A549 treated with Mapracorat at 1 μM for 4 hours (cell line): ENCODE results near the gene USP22. TPM values are rescaled to one million over a fixed set of nuclear protein-coding genes. Genes with fewer than 3 reads are reported as not detected.

Source experiments
- total RNA-seq: library from RNA; stranded (reverse); fragments of 200-300 nt; extraction: Qiagen RNA extraction; gene quantifications from 5 replicates; pipeline ENCODE4 v1.2.3, GENCODE V29; 2022

USP22 gene
- 117 to 133 TPM (median 121 TPM) in 5 replicates for total RNA-seq

DNA sequence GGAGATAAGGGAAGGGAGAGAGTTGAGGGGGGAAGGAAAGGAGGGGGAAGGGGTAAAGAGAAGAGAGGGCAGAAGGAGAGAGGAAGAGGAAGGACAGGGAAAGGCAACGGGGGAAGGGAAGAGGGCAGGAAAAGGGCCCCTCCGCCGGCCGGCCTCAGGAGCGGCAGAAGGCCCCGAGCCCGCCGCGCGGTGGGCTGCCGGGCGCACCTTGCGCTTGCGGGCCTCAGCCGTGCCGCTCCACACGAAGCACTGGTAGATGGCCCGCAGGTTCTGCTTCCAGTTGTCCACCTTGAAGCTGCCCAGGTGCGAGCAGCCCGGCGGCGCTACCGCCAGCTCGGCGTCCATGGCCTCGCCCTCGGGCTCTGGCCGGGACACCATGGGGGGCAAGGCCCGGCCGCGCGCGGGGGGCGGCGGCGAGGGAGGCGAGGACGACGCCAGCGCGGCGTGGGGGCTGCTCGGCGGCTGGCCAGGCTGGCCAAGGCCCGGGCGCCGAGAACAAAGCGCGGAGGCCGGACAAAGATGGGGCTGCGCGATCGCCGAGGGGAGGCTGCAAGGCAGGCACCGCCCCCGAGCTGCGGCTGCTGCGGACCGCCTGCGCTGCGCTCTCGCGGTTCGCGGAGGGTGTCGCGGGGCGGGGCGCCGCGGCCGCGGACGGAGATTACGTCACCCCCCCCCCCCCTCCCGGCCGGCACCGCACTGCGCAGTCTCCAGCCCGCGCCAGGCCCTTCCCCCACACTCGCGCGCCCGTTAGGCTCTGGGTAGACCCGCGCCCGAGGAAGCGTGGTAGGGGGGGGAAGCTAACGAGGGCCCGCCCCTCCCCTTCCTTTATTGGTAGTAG lies at the start of gene USP22:
TSS of gene USP22 (minus strand) at position 554 of the 838 bp plus-strand sequence. CDS start at position 378, 176 bp downstream.

Other genes starting within 250 kb of the USP22 start
- 16.9 to 26.6 TPM (median 19.8 TPM) in 5 replicates for gene DHRS7B, start 84.0 kb upstream of the USP22 start, total RNA-seq
- gene TMEM11, start 171.2 kb upstream of the USP22 start, total RNA-seq: 57.6 to 72.9 TPM (median 66.4 TPM) in 5 replicates
- gene NATD1, start 210.4 kb upstream of the USP22 start, total RNA-seq: 2.5 to 4.0 TPM (median 3.3 TPM) in 5 replicates
- gene MAP2K3, start 241.7 kb upstream of the USP22 start, total RNA-seq: 91.5 to 136 TPM (median 103 TPM) in 5 replicates